Measurements from ENCODE around the gene SMAD2. TPM values are rescaled to one million over a fixed set of nuclear protein-coding genes. Genes with fewer than 3 reads are reported as not detected.

The SMAD2 gene
- total RNA-seq, 2 experiments from 2014 or later: 40.4 to 81.1 TPM

DNA sequence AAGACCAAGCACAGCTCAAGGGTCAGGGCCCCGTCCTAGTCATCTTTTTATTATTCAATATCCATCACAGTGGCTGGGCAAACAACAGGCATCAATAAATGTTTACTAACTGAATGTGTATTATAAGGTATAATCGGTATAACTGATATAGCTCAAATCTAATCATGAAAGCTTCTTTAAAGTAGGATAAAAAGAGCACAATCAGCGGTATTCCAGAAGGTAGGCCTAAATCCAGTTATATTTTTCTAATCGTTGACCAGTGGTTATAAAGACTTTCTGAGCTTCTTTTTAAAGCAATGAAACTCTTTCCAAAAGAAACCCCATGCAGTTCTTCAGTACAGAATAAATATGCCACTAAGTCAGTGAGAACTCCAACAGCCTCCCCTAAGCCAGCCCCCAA is 92.1 kb downstream of the SMAD2 start:
- Histone ChIP-seq H4K20me1 (ENCODE audit: insufficient read depth, low read length) (no peaks in the 10 kb centered on the region), H3K79me2 (ENCODE audit: insufficient read depth, low read depth, low read length) (no peaks in the 10 kb centered on the region), H2AFZ (ENCODE audit: low read length) (no peak overlapping the region), H3K9me2 (ENCODE audit: insufficient read depth, low read length) (no peaks in the 10 kb centered on the region), H3K4me2 (ENCODE audit: low read length) (no peak overlapping the region), H3K9me3 (ENCODE audit: low read length) (no peaks in the 10 kb centered on the region), H3K4me3 (ENCODE audit: low read depth, low read length, poor library complexity, severe bottlenecking) (no peak overlapping the region), H3K4me1 (ENCODE audit: insufficient read depth, low read length, poor library complexity, severe bottlenecking) (no peaks in the 10 kb centered on the region), H3K36me3 (ENCODE audit: insufficient read depth, low read length) (peaks cover 38% of the 10 kb centered on the region), H3K27ac (ENCODE audit: low read depth, low read length, poor library complexity, severe bottlenecking) (no peak overlapping the region)
- no peak for DNase-seq (ENCODE audit: low spot score)
- TF ChIP-seq EZH2phosphoT487 (IDR thresholded peaks at IDR 0.05; ENCODE audit: borderline replicate concordance, low read depth, low read length) (no peak), CTCF (conservative IDR thresholded peaks at IDR 0.05; ENCODE audit: low read length) (no peak)
- CTCF ChIA-PET (ENCODE audit: unreplicated experiment): no interaction called here
- POLR2A ChIA-PET: interaction anchor here (0.6 kb wide), 1 partner anchor 53 kb away, joined by 3 read pairs; no protein-coding TSS in a partner anchor
- intact Hi-C loops (cut with micrococcal nuclease; ENCODE audit: unreplicated experiment): no loop called here
- BruUV-seq (replicated peaks): no TSS peak

- H4K20me1 ChIP-seq (ENCODE audit: insufficient read depth, low read length): no peaks in the 10 kb centered on the region
- no peaks in the 10 kb centered on the region for H3K9me3 ChIP-seq (ENCODE audit: low read length)
- no peaks in the 10 kb centered on the region for H3K79me2 ChIP-seq (ENCODE audit: insufficient read depth, low read depth, low read length)
- H3K4me1 ChIP-seq (ENCODE audit: insufficient read depth, low read length, poor library complexity, severe bottlenecking): no peaks in the 10 kb centered on the region
- no peak overlapping the region for H3K4me3 ChIP-seq (ENCODE audit: low read depth, low read length, poor library complexity, severe bottlenecking)
- intact Hi-C loops (cut with micrococcal nuclease; ENCODE audit: unreplicated experiment): no loop called here
- peaks cover 9% of the 10 kb centered on the region; the same call in 1 of the 2 replicates for H3K36me3 ChIP-seq (ENCODE audit: insufficient read depth, low read length)
- no peak overlapping the region for H3K27ac ChIP-seq (ENCODE audit: low read depth, low read length, poor library complexity, severe bottlenecking)
- no peaks in the 10 kb centered on the region for H3K9me2 ChIP-seq (ENCODE audit: insufficient read depth, low read length)
- H2AFZ ChIP-seq (ENCODE audit: low read length): no peak overlapping the region
- no peak for DNase-seq (ENCODE audit: low spot score)
- no peak for TF ChIP-seq CTCF (conservative IDR thresholded peaks at IDR 0.05; ENCODE audit: low read length)
- no peak for TF ChIP-seq EZH2phosphoT487 (IDR thresholded peaks at IDR 0.05; ENCODE audit: borderline replicate concordance, low read depth, low read length)
- H3K4me2 ChIP-seq (ENCODE audit: low read length): no peak overlapping the region
- POLR2A ChIA-PET: no interaction called here
- no TSS peak for BruUV-seq (replicated peaks)
- CTCF ChIA-PET (ENCODE audit: unreplicated experiment): no interaction called here
Observed at GRCh38 chr18:47832348-47832747, 98.1 kb downstream of the SMAD2 start.

- Histone ChIP-seq H3K4me1 (ENCODE audit: insufficient read depth, low read length, poor library complexity, severe bottlenecking) (no peaks in the 10 kb centered on the region), H3K4me3 (ENCODE audit: low read depth, low read length, poor library complexity, severe bottlenecking) (no peak overlapping the region), H3K9me2 (ENCODE audit: insufficient read depth, low read length) (no peaks in the 10 kb centered on the region), H2AFZ (ENCODE audit: low read length) (no peak overlapping the region), H3K4me2 (ENCODE audit: low read length) (no peak overlapping the region), H3K79me2 (ENCODE audit: insufficient read depth, low read depth, low read length) (no peaks in the 10 kb centered on the region), H3K27ac (ENCODE audit: low read depth, low read length, poor library complexity, severe bottlenecking) (no peak overlapping the region), H3K9me3 (ENCODE audit: low read length) (no peaks in the 10 kb centered on the region), H4K20me1 (ENCODE audit: insufficient read depth, low read length) (no peaks in the 10 kb centered on the region), H3K36me3 (ENCODE audit: insufficient read depth, low read length) (peaks cover 9% of the 10 kb centered on the region; the same call in 1 of the 2 replicates)
- BruUV-seq (replicated peaks): no TSS peak
- intact Hi-C loops (cut with micrococcal nuclease; ENCODE audit: unreplicated experiment): no loop called here
- CTCF ChIA-PET (ENCODE audit: unreplicated experiment): interaction anchor here (0.6 kb wide), 1 partner anchor 44 kb away, joined by 3 read pairs; no protein-coding TSS in a partner anchor
- no peak for DNase-seq (ENCODE audit: low spot score)
- POLR2A ChIA-PET: no interaction called here
- TF ChIP-seq EZH2phosphoT487 (IDR thresholded peaks at IDR 0.05; ENCODE audit: borderline replicate concordance, low read depth, low read length) (no peak), CTCF (conservative IDR thresholded peaks at IDR 0.05; ENCODE audit: low read length) (no peak)
Observed at GRCh38 chr18:47831351-47831750, 99.1 kb downstream of the SMAD2 start.
